ENCODE measurements around the gene XPO5.

XPO5 gene

DNA sequence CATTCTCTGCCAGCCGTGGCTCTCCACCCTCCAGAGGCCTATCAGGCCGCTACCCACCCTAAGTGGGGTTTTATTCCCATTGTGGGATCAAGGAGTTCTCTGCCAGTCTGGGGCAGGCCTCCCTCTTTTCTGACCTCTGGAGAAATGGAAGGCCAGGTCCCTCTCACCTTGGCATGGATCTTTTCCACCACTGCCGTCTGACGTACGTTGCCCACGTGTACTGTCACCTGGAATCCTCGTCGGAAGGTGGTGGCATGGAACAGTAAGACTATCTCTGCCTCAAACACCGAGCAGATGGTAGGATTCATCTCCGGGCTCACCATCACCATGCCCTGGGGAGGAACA is 46.0 kb upstream of the XPO5 start:
- POLR2A ChIA-PET, result no interaction called here
- no peak for DNase-seq (ENCODE audit: low read depth, low spot score)
- CTCF ChIA-PET, result interaction anchor here (2.0 to 5.5 kb wide), 2 partner anchors 13 to 457 kb away, joined by 7 to 44 read pairs; no protein-coding TSS in a partner anchor
- no peak overlapping the region for H3K4me3 ChIP-seq (ENCODE audit: low read depth, low read length)
- TF ChIP-seq, protein P1, sequence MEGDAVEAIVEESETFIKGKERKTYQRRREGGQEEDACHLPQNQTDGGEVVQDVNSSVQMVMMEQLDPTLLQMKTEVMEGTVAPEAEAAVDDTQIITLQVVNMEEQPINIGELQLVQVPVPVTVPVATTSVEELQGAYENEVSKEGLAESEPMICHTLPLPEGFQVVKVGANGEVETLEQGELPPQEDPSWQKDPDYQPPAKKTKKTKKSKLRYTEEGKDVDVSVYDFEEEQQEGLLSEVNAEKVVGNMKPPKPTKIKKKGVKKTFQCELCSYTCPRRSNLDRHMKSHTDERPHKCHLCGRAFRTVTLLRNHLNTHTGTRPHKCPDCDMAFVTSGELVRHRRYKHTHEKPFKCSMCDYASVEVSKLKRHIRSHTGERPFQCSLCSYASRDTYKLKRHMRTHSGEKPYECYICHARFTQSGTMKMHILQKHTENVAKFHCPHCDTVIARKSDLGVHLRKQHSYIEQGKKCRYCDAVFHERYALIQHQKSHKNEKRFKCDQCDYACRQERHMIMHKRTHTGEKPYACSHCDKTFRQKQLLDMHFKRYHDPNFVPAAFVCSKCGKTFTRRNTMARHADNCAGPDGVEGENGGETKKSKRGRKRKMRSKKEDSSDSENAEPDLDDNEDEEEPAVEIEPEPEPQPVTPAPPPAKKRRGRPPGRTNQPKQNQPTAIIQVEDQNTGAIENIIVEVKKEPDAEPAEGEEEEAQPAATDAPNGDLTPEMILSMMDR (IDR thresholded peaks at IDR 0.05; ENCODE audit: insufficient read depth, low read length, missing control alignments), result no peak

DNA sequence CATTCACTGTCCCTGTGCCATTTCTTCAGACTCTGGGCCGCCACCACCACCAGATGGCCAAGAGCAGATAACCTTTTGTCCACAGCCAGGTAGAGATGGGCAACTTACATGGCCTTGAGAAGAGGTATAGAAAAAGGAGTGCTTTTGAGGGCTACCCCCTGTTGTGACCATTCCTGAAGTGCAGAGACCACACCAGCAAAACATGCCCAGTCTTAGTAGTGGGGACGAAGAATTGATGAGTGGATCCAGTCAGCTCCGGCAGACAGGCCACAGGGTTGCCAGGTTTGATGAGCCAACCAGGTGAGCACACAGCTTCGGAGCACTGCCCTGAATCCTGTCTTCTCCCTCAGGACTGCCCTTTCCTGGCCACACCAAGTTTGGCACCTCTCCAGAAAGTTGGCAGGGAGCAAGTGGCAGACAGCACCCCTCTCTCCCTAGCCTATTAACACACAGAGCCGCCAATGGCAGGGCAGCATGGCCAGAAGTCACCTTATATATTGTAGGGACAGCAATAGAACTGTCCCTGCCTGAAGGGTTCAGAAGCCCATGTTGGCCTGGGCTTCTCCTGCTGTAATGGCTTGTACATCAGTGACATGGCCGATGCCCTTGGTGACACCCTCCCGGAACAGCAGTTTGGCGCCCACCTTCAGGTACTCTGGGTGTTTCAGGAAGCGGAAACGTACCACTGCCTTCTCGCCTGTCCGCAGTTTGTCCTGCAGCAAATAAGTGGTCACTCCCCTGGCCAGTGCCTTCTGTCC is 45.4 kb upstream of the XPO5 start:
- ChIA-PET POLR2A (interaction anchor here (1.1 kb wide), 1 partner anchor 458 kb away, joined by 4 read pairs; no protein-coding TSS in a partner anchor), CTCF (interaction anchor here (2.0 to 5.5 kb wide), 2 partner anchors 13 to 458 kb away, joined by 7 to 44 read pairs; no protein-coding TSS in a partner anchor)
- no peak overlapping the region for H3K4me3 ChIP-seq (ENCODE audit: low read depth, low read length)
- TF ChIP-seq, protein P1 (IDR thresholded peaks at IDR 0.05; ENCODE audit: insufficient read depth, low read length, missing control alignments), result no peak
- no peak for DNase-seq (ENCODE audit: low read depth, low spot score)

DNA sequence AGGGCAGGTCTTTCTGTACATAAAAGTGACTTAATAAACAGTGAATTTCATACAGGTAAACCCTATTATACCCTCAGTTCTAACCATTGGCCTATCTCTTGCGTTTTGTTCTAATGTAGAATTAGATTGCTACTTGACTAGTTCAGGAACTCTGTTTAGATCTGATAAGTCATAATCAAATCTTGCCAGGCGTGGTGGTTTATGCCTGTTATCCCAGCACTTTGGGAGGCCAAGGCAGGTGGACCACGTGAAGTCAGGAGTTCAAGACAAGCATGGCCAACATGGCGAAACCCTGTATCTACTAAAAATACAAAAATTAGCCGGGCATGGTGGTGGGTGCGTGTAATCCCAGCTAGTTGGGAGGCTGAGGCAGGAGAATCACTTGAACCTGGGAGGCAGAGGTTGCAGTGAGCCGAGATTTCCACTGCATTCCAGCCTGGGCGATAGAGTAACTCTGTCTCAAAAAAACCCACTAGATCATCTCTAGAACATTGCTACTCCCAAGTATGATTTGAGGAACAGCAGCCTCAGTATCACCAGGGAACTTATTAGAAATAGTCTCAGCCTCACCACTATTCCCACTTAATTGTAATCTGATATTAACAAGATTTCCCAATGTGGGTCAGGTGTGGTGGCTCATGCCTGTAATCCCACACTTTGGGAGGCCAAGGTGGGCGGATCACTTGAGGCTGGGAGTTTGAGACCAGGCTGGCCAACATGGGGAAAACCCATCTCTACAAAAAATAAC is 41.1 kb upstream of the XPO5 start:
- DNase-seq (ENCODE audit: low read depth, low spot score), result no peak
- H3K4me3 ChIP-seq (ENCODE audit: low read depth, low read length), result no peak overlapping the region
- TF ChIP-seq, protein P1 (IDR thresholded peaks at IDR 0.05; ENCODE audit: insufficient read depth, low read length, missing control alignments), result no peak
- ChIA-PET POLR2A (interaction anchor here (0.7 to 1.6 kb wide), 5 partner anchors 7 to 12 kb away, joined by 3 to 8 read pairs (median 5); partner anchors contain the start of gene GTPBP2), CTCF (interaction anchor here (0.8 to 5.5 kb wide), 2 partner anchors 8 to 9 kb away, joined by 5 to 44 read pairs; no protein-coding TSS in a partner anchor)

DNA sequence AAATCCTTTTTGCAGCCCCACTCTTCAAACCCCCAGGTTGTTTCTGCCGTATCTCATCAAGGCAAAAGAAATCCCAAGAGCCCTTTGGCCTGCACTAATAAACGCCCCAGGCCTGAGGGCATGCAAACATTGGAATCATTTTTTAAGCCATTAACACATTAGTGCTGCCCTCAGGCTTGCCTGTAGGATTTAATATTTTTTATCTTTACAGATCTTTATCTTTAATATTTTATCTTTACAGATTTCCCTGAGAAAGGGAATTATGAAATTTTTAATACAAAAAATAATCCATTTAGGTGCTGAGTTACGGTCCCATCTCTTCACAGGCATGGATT is 38.5 kb upstream of the XPO5 start:
- no peak overlapping the region for H3K4me3 ChIP-seq (ENCODE audit: low read depth, low read length)
- CTCF ChIA-PET, result interaction anchor here (1.9 kb wide), 1 partner anchor 11 kb away, joined by 6 read pairs; no protein-coding TSS in a partner anchor
- POLR2A ChIA-PET, result interaction anchor here (1.8 kb wide), 1 partner anchor 15 kb away, joined by 5 read pairs; the partner anchor contains the start of gene GTPBP2
- TF ChIP-seq, protein P1 (IDR thresholded peaks at IDR 0.05; ENCODE audit: insufficient read depth, low read length, missing control alignments), result no peak
- no peak for DNase-seq (ENCODE audit: low read depth, low spot score)

DNA sequence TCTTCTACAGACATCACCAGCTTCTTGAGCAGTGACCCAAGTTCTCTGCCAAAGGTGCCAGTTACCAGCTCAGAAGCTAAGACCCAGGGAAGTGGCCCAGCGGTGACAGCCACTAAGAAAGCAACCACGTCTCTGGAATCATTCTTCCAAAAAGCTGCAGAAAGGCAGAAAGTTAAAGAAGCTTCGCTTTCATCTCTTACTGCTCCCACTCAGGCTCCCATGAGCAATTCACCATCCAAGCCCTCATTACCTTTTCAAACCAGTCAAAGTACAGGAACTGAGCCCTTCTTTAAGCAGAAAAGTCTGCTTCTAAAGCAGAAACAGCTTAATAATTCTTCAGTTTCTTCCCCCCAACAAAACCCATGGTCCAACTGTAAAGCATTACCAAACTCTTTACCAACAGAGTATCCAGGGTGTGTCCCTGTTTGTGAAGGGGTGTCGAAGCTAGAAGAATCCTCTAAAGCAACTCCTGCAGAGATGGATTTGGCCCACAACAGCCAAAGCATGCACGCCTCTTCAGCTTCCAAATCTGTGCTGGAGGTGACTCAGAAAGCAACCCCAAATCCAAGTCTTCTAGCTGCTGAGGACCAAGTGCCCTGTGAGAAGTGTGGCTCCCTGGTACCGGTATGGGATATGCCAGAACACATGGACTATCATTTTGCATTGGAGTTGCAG is 38.0 kb upstream of the XPO5 start:
- DNase-seq (ENCODE audit: low read depth, low spot score), result no peak
- ChIA-PET CTCF (interaction anchor here (1.0 to 1.9 kb wide), 2 partner anchors 12 to 461 kb away, joined by 4 to 6 read pairs; no protein-coding TSS in a partner anchor), POLR2A (interaction anchor here (1.2 to 1.8 kb wide), 2 partner anchors 9 to 16 kb away, joined by 3 to 5 read pairs; partner anchors contain the start of gene GTPBP2)
- TF ChIP-seq, protein P1 (IDR thresholded peaks at IDR 0.05; ENCODE audit: insufficient read depth, low read length, missing control alignments), result no peak
- no peak overlapping the region for H3K4me3 ChIP-seq (ENCODE audit: low read depth, low read length)
